GM13977 (cell line): ENCODE measurements around the gene ZNF33B.

Experiments used
- DNase-seq: peaks from one replicate; pipeline ENCODE4 v3.0.0; 2012; ENCODE audit warnings: low spot score
- CTCF ChIP-seq: IDR thresholded peaks from 2 replicates; pipeline ENCODE4 v1.5.1; 2012; ENCODE audit warnings: mild to moderate bottlenecking, control low read depth; ENCODE audit not compliant: insufficient read depth; ENCODE audit errors: extremely low read depth, missing control alignments
- in situ Hi-C: fragments of 300-500 bp; cut with MboI; formaldehyde crosslinking; loops from one replicate; pipeline ENCODE4 v1.12.0; 2022; ENCODE audit warnings: low sequenced_read_pairs, low pct_unique_long_range_greater_than_20kb, mixed read lengths, inconsistent platforms; ENCODE audit not compliant: unreplicated experiment

Gene ZNF33B

GRCh38 chr10:42623929-42624328 is 14.4 kb downstream of the ZNF33B start:
- TF ChIP-seq CTCF = no peak
- in situ Hi-C loops = no loop called here
- no peak for DNase-seq

GRCh38 chr10:42618424-42618823 is 19.9 kb downstream of the ZNF33B start:
- no peak for TF ChIP-seq CTCF
- in situ Hi-C loops = no loop called here
- DNase-seq = no peak

- no peak for TF ChIP-seq CTCF
- in situ Hi-C loops = no loop called here
- DNase-seq = no peak
Observed at GRCh38 chr10:42615419-42615818, 23.0 kb downstream of the ZNF33B start.

GRCh38 chr10:42609872-42610271 is 28.5 kb downstream of the ZNF33B start:
- in situ Hi-C loops = no loop called here
- no peak for TF ChIP-seq CTCF
- DNase-seq = no peak

GRCh38 chr10:42598249-42598873 is 40.0 kb downstream of the ZNF33B start:
- DNase-seq = no peak
- in situ Hi-C loops = loop anchor here (25.0 kb wide), 1 partner anchor 89 kb away; no protein-coding TSS in a partner anchor
- no peak for TF ChIP-seq CTCF

- in situ Hi-C loops = loop anchor here (25.0 kb wide), 1 partner anchor 91 kb away; no protein-coding TSS in a partner anchor
- no peak for DNase-seq
- TF ChIP-seq CTCF = no peak
Observed at GRCh38 chr10:42596196-42596595, 42.2 kb downstream of the ZNF33B start.
